DMS53 treated with DMSO at 0.1 percent for 48 hours (cell line): Measurements from ENCODE around the gene TBCCD1.
A peak's percentile ranks its signal among the peaks of the same experiment; 100 is the strongest.
"Not testable (repeated sequence)": the region's sequence is repeated elsewhere in the genome, so short reads cannot be mapped to it uniquely, and the experiment has no call there.

Experiments
- DNase-seq: peaks from one replicate; lab custom pipeline; 2025; ENCODE audit not compliant: unreplicated experiment; lab: John Stamatoyannopoulos, UW

Gene TBCCD1

GRCh38 chr3:186564586-186564985, 2.6 kb downstream of the TBCCD1 start:
- no peak for DNase-seq

GRCh38 chr3:186552408-186553031, 14.6 kb downstream of the TBCCD1 start:
- no peak for DNase-seq

GRCh38 chr3:186551387-186551786, 15.8 kb downstream of the TBCCD1 start:
- DNase-seq: no peak

- DNase-seq: no peak
These were observed 17.6 kb downstream of the TBCCD1 start for GRCh38 chr3:186549497-186549896.

GRCh38 chr3:186544281-186544680, 22.9 kb downstream of the TBCCD1 start, which contains the start of gene CRYGS:
TSS of gene CRYGS (minus strand) at chr3:186544380. CDS start at chr3:186544326, 54 bp downstream.
- no peak for DNase-seq

- no peak for DNase-seq
These were observed 26.3 kb downstream of the TBCCD1 start for GRCh38 chr3:186540835-186541226.

GRCh38 chr3:186540221-186540834, 26.8 kb downstream of the TBCCD1 start:
- DNase-seq: peak; percentile 49

- DNase-seq: no peak
These were observed 28.4 kb downstream of the TBCCD1 start for GRCh38 chr3:186538779-186539178.

- no peak for DNase-seq
These were observed 30.0 kb downstream of the TBCCD1 start for GRCh38 chr3:186536883-186537844.

- no peak for DNase-seq
These were observed 32.9 kb downstream of the TBCCD1 start for GRCh38 chr3:186534113-186534669.

GRCh38 chr3:186532598-186533072, 34.5 kb downstream of the TBCCD1 start:
- DNase-seq: no peak

- not testable (repeated sequence) for DNase-seq
These were observed 35.4 kb downstream of the TBCCD1 start for GRCh38 chr3:186531694-186532093.

GRCh38 chr3:186530415-186530814, 36.7 kb downstream of the TBCCD1 start:
- DNase-seq: no peak

- DNase-seq: no peak
These were observed 37.7 kb downstream of the TBCCD1 start for GRCh38 chr3:186529201-186529999.

GRCh38 chr3:186526256-186526606, 40.9 kb downstream of the TBCCD1 start:
- no peak for DNase-seq

- DNase-seq: no peak
These were observed 41.5 kb downstream of the TBCCD1 start for GRCh38 chr3:186525369-186526255.

GRCh38 chr3:186524616-186525015, 42.5 kb downstream of the TBCCD1 start:
- DNase-seq: no peak

GRCh38 chr3:186523434-186523833, 43.7 kb downstream of the TBCCD1 start:
- DNase-seq: no peak

GRCh38 chr3:186523022-186523421, 44.1 kb downstream of the TBCCD1 start:
- DNase-seq: no peak
